K562 (cell line): Measurements from ENCODE around the gene GAL3ST3. TPM values are rescaled to one million over a fixed set of nuclear protein-coding genes. Genes with fewer than 3 reads are reported as not detected.

Experiments
- HMGXB4 ChIP-seq: sonication (generic); formaldehyde crosslinking; IDR thresholded peaks from 2 replicates; pipeline ENCODE4 v1.8.1; 2023; ENCODE audit warnings: mild to moderate bottlenecking, missing genetic modification reagents
- JUND ChIP-seq, 2 experiments: IDR thresholded peaks; 2 replicates in 1 of 2; 3 replicates in 1 of 2; pipeline ENCODE4 v1.6.1; 2011; ENCODE audit warnings: borderline replicate concordance in 2 of 2, low read depth in 2 of 2, low read length in 2 of 2, improper control_type of control experiment in 1 of 2, missing biosample characterization in 1 of 2, missing genetic modification characterization in 1 of 2, missing genetic modification reagents in 1 of 2
- PHTF2 ChIP-seq: fragments of 250-450 bp; sonication (Bioruptor Pico); IDR thresholded peaks from 2 replicates; pipeline ENCODE4 v1.5.0; 2021; ENCODE audit warnings: mild to moderate bottlenecking
- POU5F1 ChIP-seq: fragments of 150-350 bp; IDR thresholded peaks from 2 replicates; pipeline ENCODE4 v1.6.1; 2014; ENCODE audit warnings: borderline replicate concordance, low read length, low read depth, mild to moderate bottlenecking; ENCODE audit not compliant: partially characterized antibody
- RAD51 ChIP-seq: fragments of 450-650 bp; IDR thresholded peaks from 2 replicates; pipeline ENCODE4 v1.7.1; 2016; ENCODE audit warnings: low read depth, mild to moderate bottlenecking, borderline replicate concordance
- USF1 ChIP-seq: sonication (generic); formaldehyde crosslinking; IDR thresholded peaks from 2 replicates; pipeline ENCODE4 v1.9.0; 2022; ENCODE audit warnings: mild to moderate bottlenecking, missing genetic modification reagents
- ZFP30 ChIP-seq: fragments of 250-450 bp; sonication (Bioruptor Pico); IDR thresholded peaks from 2 replicates; pipeline ENCODE4 v1.8.0; 2022; ENCODE audit warnings: moderate library complexity, mild to moderate bottlenecking, inconsistent platforms, borderline replicate concordance
- ZKSCAN1 ChIP-seq: fragments of 150-350 bp; IDR thresholded peaks from 2 replicates; pipeline ENCODE4 v1.6.1; 2016; ENCODE audit warnings: low read depth, low read length
- ZNF324 ChIP-seq: fragments of 250-450 bp; sonication (Bioruptor Pico); IDR thresholded peaks from 2 replicates; pipeline ENCODE4 v1.4.0; 2020; ENCODE audit warnings: mild to moderate bottlenecking
- ZNF431 ChIP-seq: sonication (generic); formaldehyde crosslinking; IDR thresholded peaks from 2 replicates; pipeline ENCODE4 v1.8.0; 2022; ENCODE audit warnings: mild to moderate bottlenecking, missing genetic modification reagents
- polyA plus RNA-seq, 8 experiments: library from polyadenylated mRNA; depleted of rRNA in 4 of 8; stranded (reverse) in 5 of 8; unstranded in 3 of 8; fragments of >200 nt; fragmentation: Nextera tagmentation in 2 of 8; fragmentation: Illumina TruSeq in 1 of 8; extraction: Ambion mirVana in 2 of 8; extraction: Trizol in 1 of 8; gene quantifications; 2 replicates each; pipeline versions ENCODE4 v1.2.1 to v1.2.3, GENCODE V29; 2011 to 2014; ENCODE audit warnings: inconsistent platforms in 1 of 8, missing spikeins in 1 of 8
- total RNA-seq, 7 experiments: library from RNA; depleted of rRNA in 6 of 7; stranded (reverse); fragments of >200 nt in 6 of 7; fragmentation: Illumina TruSeq in 2 of 7; extraction: Trizol in 2 of 7; gene quantifications; 2 replicates each; pipeline versions ENCODE4 v1.2.1 to v1.2.3, GENCODE V29; 2011 to 2021; ENCODE audit warnings: low replicate concordance in 1 of 7

Gene GAL3ST3
- total and polyA plus RNA-seq, 9 of the 15 experiments (the other 6 are each of a cell fraction or from before 2014, with no cell fraction given), result not detected

- TF ChIP-seq HMGXB4 (CRISPR knock-in tag) (0 out of 2 replicates have a peak, but pooled peaks have one; percentile 32), ZFP30 (CRISPR knock-in tag) (no peak), ZNF324 (CRISPR knock-in tag) (no peak), ZNF431 (CRISPR knock-in tag) (no peak), PHTF2 (CRISPR knock-in tag) (no peak), RAD51 (no peak), USF1 (no peak), ZKSCAN1 (no peak), JUND (IDR thresholded peaks at IDR 0.05; ENCODE audit: borderline replicate concordance, low read depth, low read length) (no peak), JUND (tag; IDR thresholded peaks at IDR 0.05; ENCODE audit: borderline replicate concordance, low read depth, low read length) (no peak), POU5F1 (no peak)
- TF ChIP-seq, all 486 proteins: peak for 62
These were observed 21.0 kb upstream of the GAL3ST3 start, which contains the start of gene PACS1 (continued) for GRCh38 chr11:66069715-66070603.
